ENCODE data around the gene UNC5CL. TPM values are rescaled to one million over a fixed set of nuclear protein-coding genes. Genes with fewer than 3 reads are reported as not detected.
"Not testable (repeated sequence)": the region's sequence is repeated elsewhere in the genome, so short reads cannot be mapped to it uniquely, and the experiment has no call there.

The UNC5CL gene
- total and polyA plus RNA-seq, 3 experiments from 2014 or later: 0.40 to 1.8 (median 1.1) TPM

- Histone ChIP-seq H3K27me3 (ENCODE audit: insufficient read depth, low read length, poor library complexity, severe bottlenecking) (no peaks in the 10 kb centered on the region), H3K9me3 (ENCODE audit: low read length) (no peaks in the 10 kb centered on the region), H3K36me3 (ENCODE audit: insufficient read depth, low read length) (no peaks in the 10 kb centered on the region), H3K4me3 (ENCODE audit: low read length) (no peak overlapping the region), H3K27ac (ENCODE audit: low read depth, low read length) (no peak overlapping the region), H3K4me1 (ENCODE audit: insufficient read depth, low read length) (no peaks in the 10 kb centered on the region)
- Mint-ChIP-seq H3K27me3 (peaks cover 19 to 20% of the 10 kb centered on the region in 2 donors), H3K36me3 (no peaks in the 10 kb centered on the region), H3K4me1 (no peaks in the 10 kb centered on the region), H3K4me3 (no peak overlapping the region), H3K27ac (no peak overlapping the region), H3K9me3 (no peaks in the 10 kb centered on the region)
- no peak for DNase-seq
- CTCF ChIA-PET: interaction anchor here (3.1 kb wide), 1 partner anchor 21 kb away, joined by 28 read pairs; no protein-coding TSS in a partner anchor
- POLR2A ChIA-PET: no interaction called here
Measured at GRCh38 chr6:41008011-41008410, 31.0 kb downstream of the UNC5CL start.

DNA sequence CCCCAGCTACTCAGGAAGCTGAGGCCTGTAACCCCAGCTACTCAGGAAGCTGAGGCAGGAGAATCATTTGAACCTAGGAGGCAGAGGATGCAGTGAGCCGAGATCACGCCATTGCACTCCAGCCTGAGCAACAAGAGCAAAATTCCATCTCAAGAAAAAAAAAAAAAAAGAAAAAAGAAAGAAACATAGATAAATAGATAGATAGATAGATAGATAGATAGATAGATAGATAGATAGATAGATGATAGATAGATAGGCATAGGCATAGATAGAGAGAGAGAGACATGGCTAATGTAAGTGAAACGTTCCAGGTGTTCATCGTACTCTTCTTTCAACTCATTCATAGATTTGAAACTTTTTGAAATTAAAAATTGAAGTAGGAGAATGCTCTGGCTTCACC is 32.0 kb downstream of the UNC5CL start:
- H3K4me3 Mint-ChIP-seq, POLR2A ChIA-PET: not testable (repeated sequence)
- CTCF ChIA-PET: interaction anchor here (3.1 kb wide), 1 partner anchor 22 kb away, joined by 28 read pairs; no protein-coding TSS in a partner anchor

GRCh38 chr6:41006217-41006616 is 32.8 kb downstream of the UNC5CL start:
- CTCF ChIA-PET: not testable (repeated sequence)

More for the DNA sequence above, 32.0 kb downstream of the UNC5CL start:
- not testable (repeated sequence) for H3K27ac Mint-ChIP-seq; DNase-seq; H3K27ac ChIP-seq (ENCODE audit: low read depth, low read length); H3K36me3 Mint-ChIP-seq; H3K9me3 ChIP-seq (ENCODE audit: low read length); H3K4me1 ChIP-seq (ENCODE audit: insufficient read depth, low read length); H3K9me3 Mint-ChIP-seq; H3K4me1 Mint-ChIP-seq; H3K27me3 ChIP-seq (ENCODE audit: insufficient read depth, low read length, poor library complexity, severe bottlenecking); H3K36me3 ChIP-seq (ENCODE audit: insufficient read depth, low read length); H3K4me3 ChIP-seq (ENCODE audit: low read length)
- H3K27me3 Mint-ChIP-seq: peaks cover 26 to 28% of the 10 kb centered on the region in 2 donors

DNA sequence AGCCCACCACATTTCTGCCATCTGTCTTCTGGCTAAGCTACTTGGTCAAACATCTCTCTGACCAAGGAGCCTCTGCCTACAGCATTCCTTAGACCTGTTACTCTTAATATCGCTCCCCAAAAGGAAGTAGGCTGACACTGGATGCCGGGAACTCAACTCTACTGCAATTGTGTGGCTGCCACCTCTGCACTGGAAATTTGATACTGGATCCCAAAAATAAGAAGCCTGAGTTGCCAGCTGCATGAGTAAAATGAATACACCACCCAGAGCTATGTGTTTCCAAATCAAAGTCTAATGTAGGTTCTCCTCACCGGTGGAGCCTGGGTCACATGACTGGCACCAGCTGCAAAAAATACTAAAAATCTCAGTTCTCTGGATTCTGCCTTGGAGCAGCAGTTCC is 36.9 kb downstream of the UNC5CL start:
- no peaks in the 10 kb centered on the region for H3K4me1 ChIP-seq (ENCODE audit: insufficient read depth, low read length)
- POLR2A ChIA-PET: no interaction called here
- no peak overlapping the region for H3K27ac ChIP-seq (ENCODE audit: low read depth, low read length)
- no peaks in the 10 kb centered on the region for H3K9me3 ChIP-seq (ENCODE audit: low read length)
- CTCF ChIA-PET: no interaction called here
- H3K9me3 Mint-ChIP-seq: no peaks in the 10 kb centered on the region
- no peak for DNase-seq
- no peak overlapping the region for H3K4me3 Mint-ChIP-seq
- no peak overlapping the region for H3K27ac Mint-ChIP-seq
- H3K36me3 ChIP-seq (ENCODE audit: insufficient read depth, low read length): no peaks in the 10 kb centered on the region
- H3K4me3 ChIP-seq (ENCODE audit: low read length): no peak overlapping the region
- H3K4me1 Mint-ChIP-seq: no peaks in the 10 kb centered on the region
- peaks cover 34 to 47% of the 10 kb centered on the region in 2 donors for H3K27me3 Mint-ChIP-seq
- no peaks in the 10 kb centered on the region for H3K36me3 Mint-ChIP-seq
- H3K27me3 ChIP-seq (ENCODE audit: insufficient read depth, low read length, poor library complexity, severe bottlenecking): no peaks in the 10 kb centered on the region

More at GRCh38 chr6:41006217-41006616, 32.8 kb downstream of the UNC5CL start:
- H3K27ac Mint-ChIP-seq: peak overlapping the region in 1 of 8 donors; percentile 33
- H3K9me3 ChIP-seq (ENCODE audit: low read length); H3K4me3 Mint-ChIP-seq; H3K4me1 ChIP-seq (ENCODE audit: insufficient read depth, low read length); H3K27me3 ChIP-seq (ENCODE audit: insufficient read depth, low read length, poor library complexity, severe bottlenecking); POLR2A ChIA-PET; H3K36me3 ChIP-seq (ENCODE audit: insufficient read depth, low read length); H3K9me3 Mint-ChIP-seq; H3K4me3 ChIP-seq (ENCODE audit: low read length); H3K4me1 Mint-ChIP-seq; H3K36me3 Mint-ChIP-seq; H3K27ac ChIP-seq (ENCODE audit: low read depth, low read length): not testable (repeated sequence)
- peak; percentile 31 to 69 (median 52) for DNase-seq
- peaks cover 27 to 31% of the 10 kb centered on the region in 2 donors for H3K27me3 Mint-ChIP-seq

DNA sequence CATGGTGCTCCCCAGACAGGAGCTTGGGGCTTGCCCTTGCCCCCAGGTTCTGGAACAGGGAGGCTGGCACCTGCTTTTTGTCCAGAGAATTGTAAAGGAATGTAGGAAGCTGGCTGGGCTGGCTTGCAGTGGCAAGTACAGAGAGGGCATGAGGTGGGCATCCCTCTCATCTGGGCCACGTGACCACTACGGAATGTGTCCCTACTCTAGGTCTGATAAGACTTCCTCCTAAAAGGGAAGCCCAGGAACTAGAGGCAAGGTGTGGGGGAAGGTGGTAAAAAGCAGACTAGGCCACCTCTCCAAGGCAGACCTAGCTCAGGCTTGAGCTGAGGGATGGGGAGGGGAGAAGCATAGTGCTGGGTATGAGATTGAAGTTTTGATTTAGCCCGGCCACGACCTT is 38.8 kb downstream of the UNC5CL start:
- Histone ChIP-seq H3K27me3 (ENCODE audit: insufficient read depth, low read length, poor library complexity, severe bottlenecking) (no peaks in the 10 kb centered on the region), H3K27ac (ENCODE audit: low read depth, low read length) (no peak overlapping the region), H3K36me3 (ENCODE audit: insufficient read depth, low read length) (no peaks in the 10 kb centered on the region), H3K9me3 (ENCODE audit: low read length) (no peaks in the 10 kb centered on the region), H3K4me1 (ENCODE audit: insufficient read depth, low read length) (no peaks in the 10 kb centered on the region), H3K4me3 (ENCODE audit: low read length) (no peak overlapping the region)
- Mint-ChIP-seq H3K27me3 (peaks cover 36 to 58% of the 10 kb centered on the region in 2 donors), H3K4me3 (no peak overlapping the region), H3K27ac (no peak overlapping the region), H3K4me1 (no peaks in the 10 kb centered on the region), H3K9me3 (no peaks in the 10 kb centered on the region), H3K36me3 (no peaks in the 10 kb centered on the region)
- ChIA-PET POLR2A (no interaction called here), CTCF (interaction anchor here (0.8 to 2.1 kb wide), 2 partner anchors 28 to 70 kb away, joined by 3 to 9 read pairs; no protein-coding TSS in a partner anchor)
- DNase-seq: no peak

DNA sequence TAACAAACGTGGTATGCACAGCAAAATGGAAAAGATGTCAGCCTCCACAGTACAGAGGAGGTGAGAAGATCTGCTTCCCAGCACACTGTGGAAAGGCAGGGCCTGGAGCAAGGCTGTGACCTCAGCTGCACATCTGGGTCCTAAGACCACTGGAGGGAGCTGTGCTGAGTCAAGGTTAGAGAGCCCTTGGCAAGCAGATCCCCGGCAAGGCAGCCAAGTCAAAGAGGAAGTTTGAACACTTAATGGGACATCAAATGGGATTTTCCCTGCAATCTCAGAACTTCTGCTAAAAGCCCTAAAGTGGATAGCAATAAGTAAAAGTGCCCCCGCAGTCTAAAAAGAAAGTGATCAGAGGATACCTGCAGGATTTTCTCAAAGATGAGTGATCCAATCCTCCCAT is 39.5 kb downstream of the UNC5CL start:
- Histone ChIP-seq H3K36me3 (ENCODE audit: insufficient read depth, low read length) (no peaks in the 10 kb centered on the region), H3K27ac (ENCODE audit: low read depth, low read length) (no peak overlapping the region), H3K27me3 (ENCODE audit: insufficient read depth, low read length, poor library complexity, severe bottlenecking) (no peaks in the 10 kb centered on the region), H3K4me3 (ENCODE audit: low read length) (no peak overlapping the region), H3K9me3 (ENCODE audit: low read length) (no peaks in the 10 kb centered on the region), H3K4me1 (ENCODE audit: insufficient read depth, low read length) (no peaks in the 10 kb centered on the region)
- no peaks in the 10 kb centered on the region for H3K9me3 Mint-ChIP-seq
- no peak overlapping the region for H3K27ac Mint-ChIP-seq
- peaks cover 39 to 60% of the 10 kb centered on the region in 2 donors for H3K27me3 Mint-ChIP-seq
- no peaks in the 10 kb centered on the region for H3K4me1 Mint-ChIP-seq
- no peak for DNase-seq
- POLR2A ChIA-PET: no interaction called here
- CTCF ChIA-PET: interaction anchor here (0.8 to 2.1 kb wide), 2 partner anchors 28 to 70 kb away, joined by 3 to 9 read pairs; no protein-coding TSS in a partner anchor
- H3K4me3 Mint-ChIP-seq: no peak overlapping the region
- no peaks in the 10 kb centered on the region for H3K36me3 Mint-ChIP-seq

DNA sequence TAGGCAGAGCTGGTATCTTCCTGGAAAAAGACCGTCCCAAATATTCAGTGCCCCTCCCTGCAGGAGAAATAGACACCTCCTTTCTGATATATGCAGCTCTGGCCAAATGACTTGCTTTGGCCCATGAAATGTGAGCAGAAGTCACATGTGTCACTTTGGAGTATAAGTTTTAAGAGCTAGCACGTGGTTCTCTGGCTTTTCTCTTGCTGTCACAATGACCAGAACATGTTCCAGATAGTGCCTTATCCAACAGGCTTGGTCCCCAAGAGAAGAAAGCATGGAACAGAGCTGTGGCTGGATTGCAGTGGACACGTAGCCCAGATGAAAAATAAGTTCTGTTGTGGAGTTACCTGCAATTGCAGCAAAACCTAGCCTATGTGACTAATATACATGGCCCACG is 40.4 kb downstream of the UNC5CL start:
- Mint-ChIP-seq H3K9me3 (no peaks in the 10 kb centered on the region), H3K36me3 (no peaks in the 10 kb centered on the region), H3K27ac (no peak overlapping the region), H3K4me3 (no peak overlapping the region), H3K4me1 (no peaks in the 10 kb centered on the region), H3K27me3 (peaks cover 38 to 55% of the 10 kb centered on the region in 2 donors)
- Histone ChIP-seq H3K36me3 (ENCODE audit: insufficient read depth, low read length) (no peaks in the 10 kb centered on the region), H3K27me3 (ENCODE audit: insufficient read depth, low read length, poor library complexity, severe bottlenecking) (no peaks in the 10 kb centered on the region), H3K27ac (ENCODE audit: low read depth, low read length) (no peak overlapping the region), H3K4me3 (ENCODE audit: low read length) (no peak overlapping the region), H3K4me1 (ENCODE audit: insufficient read depth, low read length) (no peaks in the 10 kb centered on the region), H3K9me3 (ENCODE audit: low read length) (no peaks in the 10 kb centered on the region)
- no peak for DNase-seq
- ChIA-PET POLR2A (no interaction called here), CTCF (interaction anchor here (1.1 to 2.1 kb wide), 3 partner anchors 29 to 38 kb away, joined by 3 to 9 read pairs (median 3); no protein-coding TSS in a partner anchor)

DNA sequence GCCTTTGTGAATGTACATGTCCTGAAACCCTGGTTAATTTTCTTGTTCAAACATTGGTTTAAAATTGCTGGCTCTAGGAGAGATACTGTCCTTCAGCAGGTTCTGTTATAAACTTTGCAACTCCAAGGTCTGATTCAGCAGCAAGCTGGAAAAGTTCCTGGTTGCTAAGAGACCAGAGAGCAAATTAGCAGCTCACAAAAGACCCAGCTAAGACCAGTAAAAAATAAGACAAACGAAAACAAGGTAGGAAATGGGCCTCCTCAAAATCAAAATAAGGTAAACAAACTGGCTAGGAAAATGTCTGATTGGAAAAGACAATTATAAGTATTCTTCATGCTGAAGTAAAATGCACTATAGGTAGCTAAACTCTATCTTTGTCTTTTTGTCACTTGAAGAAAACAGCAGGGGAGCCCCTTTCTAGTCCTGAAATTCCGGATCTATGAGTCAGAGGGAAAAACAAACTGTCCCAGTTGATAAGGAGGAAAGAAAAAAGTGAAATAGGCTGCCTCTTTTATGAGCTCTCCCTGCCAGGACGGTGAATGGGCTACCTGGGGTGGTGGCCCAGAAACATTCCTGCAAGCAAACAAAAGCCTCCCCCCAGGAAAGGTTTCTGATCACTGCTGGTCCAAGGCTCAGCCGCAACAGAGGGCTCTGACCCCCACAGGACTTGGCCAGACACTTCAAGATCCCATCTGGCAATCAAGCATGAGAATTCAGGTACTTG is 41.6 kb downstream of the UNC5CL start:
- no peaks in the 10 kb centered on the region for H3K9me3 ChIP-seq (ENCODE audit: low read length)
- H3K4me3 Mint-ChIP-seq: no peak overlapping the region
- no peaks in the 10 kb centered on the region for H3K36me3 ChIP-seq (ENCODE audit: insufficient read depth, low read length)
- DNase-seq: no peak
- no peaks in the 10 kb centered on the region for H3K4me1 ChIP-seq (ENCODE audit: insufficient read depth, low read length)
- H3K4me3 ChIP-seq (ENCODE audit: low read length): no peak overlapping the region
- H3K27me3 Mint-ChIP-seq: peaks cover 31 to 44% of the 10 kb centered on the region in 2 donors
- H3K4me1 Mint-ChIP-seq: no peaks in the 10 kb centered on the region
- ChIA-PET CTCF (interaction anchor here (1.1 to 1.3 kb wide), 2 partner anchors 31 to 40 kb away, joined by 3 read pairs; no protein-coding TSS in a partner anchor), POLR2A (no interaction called here)
- H3K27ac ChIP-seq (ENCODE audit: low read depth, low read length): no peak overlapping the region
- H3K36me3 Mint-ChIP-seq: no peaks in the 10 kb centered on the region
- H3K9me3 Mint-ChIP-seq: no peaks in the 10 kb centered on the region
- no peaks in the 10 kb centered on the region for H3K27me3 ChIP-seq (ENCODE audit: insufficient read depth, low read length, poor library complexity, severe bottlenecking)
- H3K27ac Mint-ChIP-seq: no peak overlapping the region

All from CD8-positive, alpha-beta memory T cell (primary cell).